HG02610 (cell line): ENCODE data around the gene CNBD2.
A peak's percentile ranks its signal among the peaks of the same experiment; 100 is the strongest.
"Not testable (repeated sequence)": the region's sequence is repeated elsewhere in the genome, so short reads cannot be mapped to it uniquely, and the experiment has no call there.

Experiments used
- ATAC-seq: cut with Tn5 transposase; IDR thresholded peaks from one replicate; pipeline ENCODE4 v1.9.1; 2021; ENCODE audit warnings: mild to moderate bottlenecking, moderate library complexity; ENCODE audit not compliant: unreplicated experiment

CNBD2 gene

GRCh38 chr20:35967979-35968640, at the start of gene CNBD2:
TSS of gene CNBD2 (plus strand) at chr20:35968590. CDS start at chr20:35968763, 173 bp downstream.
- no peak for ATAC-seq

DNA sequence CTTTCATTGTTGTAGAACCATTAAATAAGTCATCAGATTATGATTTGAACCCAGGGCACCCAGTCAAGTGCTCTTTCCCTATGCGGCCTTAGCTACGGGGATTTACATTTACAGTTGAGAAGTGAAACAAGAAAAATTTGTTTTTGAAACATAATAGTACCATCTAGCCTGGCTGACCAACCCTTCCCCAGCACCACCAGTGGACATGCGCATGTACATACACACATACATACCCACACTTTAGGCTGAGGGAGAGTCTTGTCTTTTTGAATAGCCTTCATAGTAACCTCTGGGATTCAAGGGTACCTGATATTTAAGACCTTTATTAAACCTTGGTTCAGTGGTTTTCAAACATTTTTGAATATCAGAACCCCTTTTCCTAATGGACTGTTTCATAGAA, 47.9 kb upstream of the CNBD2 start:
- ATAC-seq, result no peak

- no peak for ATAC-seq
These were observed 39.1 kb upstream of the CNBD2 start for GRCh38 chr20:35929301-35929700.

DNA sequence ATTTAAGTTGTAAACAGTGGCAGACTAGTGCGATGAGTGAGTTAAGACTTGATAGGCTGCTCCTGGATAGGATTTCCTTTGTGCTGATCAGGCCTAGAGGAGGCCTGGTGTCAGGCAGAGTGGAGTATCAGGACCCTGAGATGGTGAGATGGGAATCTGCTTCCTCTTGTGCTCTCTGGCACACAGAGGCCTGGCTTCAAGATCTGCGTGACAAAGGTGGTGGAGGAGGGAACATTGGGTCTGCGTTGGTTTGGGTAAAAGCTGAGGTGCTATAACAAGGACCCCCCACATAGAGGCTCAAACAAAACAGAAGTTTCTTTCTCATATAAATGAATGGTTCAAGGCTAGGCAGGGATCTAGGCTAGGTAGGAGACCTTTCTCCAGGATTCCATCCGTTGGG, 34.3 kb upstream of the CNBD2 start:
- ATAC-seq, result no peak

DNA sequence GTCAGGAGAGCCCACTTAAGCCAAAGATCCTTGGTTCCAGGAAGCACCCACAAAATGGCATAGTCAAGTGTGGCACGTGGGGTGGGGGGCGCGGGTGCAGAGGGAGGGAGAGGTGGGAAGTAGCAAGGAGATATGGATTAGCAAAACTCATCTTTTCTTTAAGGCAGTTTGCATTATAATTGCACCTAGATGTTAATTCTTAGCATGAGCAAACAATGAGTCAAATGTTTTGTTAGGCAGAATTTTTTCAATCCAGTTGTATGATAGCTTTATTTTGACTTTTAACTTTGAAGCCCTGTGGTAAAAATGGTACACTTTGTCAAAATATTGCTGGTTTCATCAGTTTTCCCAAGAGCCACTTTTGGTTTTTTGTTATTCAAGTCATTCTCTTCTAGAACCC, 29.1 kb upstream of the CNBD2 start:
- no peak for ATAC-seq

GRCh38 chr20:35941620-35942019, 26.8 kb upstream of the CNBD2 start:
- ATAC-seq, result no peak

DNA sequence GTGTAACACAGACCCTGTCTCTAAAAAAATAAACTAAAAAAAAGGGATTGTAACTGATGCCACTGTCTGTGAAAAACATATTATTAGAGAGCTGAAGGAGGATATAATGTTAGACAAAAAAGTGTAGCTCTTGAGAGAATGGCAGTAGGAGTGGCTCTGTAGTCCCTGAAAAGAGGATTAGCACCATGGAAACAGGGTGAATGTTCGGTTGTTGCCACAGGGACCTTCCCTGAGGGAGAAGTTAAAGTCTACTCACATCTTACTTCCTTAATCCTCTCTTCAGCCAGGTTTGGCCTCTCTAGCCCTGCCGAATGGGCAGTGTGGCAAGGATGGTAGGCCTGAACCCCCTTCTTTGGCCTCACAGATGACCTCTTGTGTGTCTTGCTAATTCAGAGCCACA, 26.1 kb upstream of the CNBD2 start:
- ATAC-seq, result no peak

- no peak for ATAC-seq
These were observed 20.9 kb upstream of the CNBD2 start for GRCh38 chr20:35947489-35947888.

DNA sequence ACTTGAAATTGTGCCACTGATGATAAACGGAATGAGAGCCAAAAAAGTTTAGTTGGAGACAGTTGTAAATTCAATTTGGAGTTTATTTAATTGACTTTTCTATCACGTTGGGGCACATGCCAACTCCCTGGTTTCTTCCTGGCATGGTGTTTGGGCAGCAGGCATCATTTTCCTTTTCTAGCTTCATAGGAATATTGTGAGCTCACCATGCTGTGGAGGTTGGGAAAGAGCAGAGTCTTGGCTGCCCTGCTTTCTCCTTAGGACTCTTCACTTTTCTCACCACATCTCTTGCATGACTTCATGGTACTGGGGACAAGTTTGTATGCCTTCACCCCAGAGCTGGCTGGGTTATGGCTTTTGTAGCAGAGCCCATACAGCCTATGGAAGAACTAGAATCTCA, 20.5 kb upstream of the CNBD2 start:
- no peak for ATAC-seq

GRCh38 chr20:35950093-35950492, 18.3 kb upstream of the CNBD2 start:
- no peak for ATAC-seq

DNA sequence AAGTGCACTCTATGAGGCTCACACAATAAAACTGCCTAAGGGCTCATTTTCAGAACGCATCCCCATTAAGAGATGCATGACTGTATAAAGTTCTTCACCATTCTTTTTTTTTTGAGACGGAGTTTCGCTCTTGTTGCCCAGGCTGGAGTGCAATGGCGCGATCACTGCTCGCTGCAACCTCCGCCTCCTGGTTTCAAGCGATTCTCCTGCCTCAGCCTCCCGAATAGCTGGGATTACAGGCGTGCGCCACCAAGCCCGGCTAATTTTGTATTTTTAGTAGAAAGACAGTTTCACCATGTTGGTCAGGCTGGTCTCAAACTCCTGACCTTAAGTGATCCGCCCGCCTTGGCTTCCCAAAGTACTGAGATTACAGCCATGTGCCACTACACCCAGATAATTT, 16.3 kb upstream of the CNBD2 start:
- not testable (repeated sequence) for ATAC-seq

DNA sequence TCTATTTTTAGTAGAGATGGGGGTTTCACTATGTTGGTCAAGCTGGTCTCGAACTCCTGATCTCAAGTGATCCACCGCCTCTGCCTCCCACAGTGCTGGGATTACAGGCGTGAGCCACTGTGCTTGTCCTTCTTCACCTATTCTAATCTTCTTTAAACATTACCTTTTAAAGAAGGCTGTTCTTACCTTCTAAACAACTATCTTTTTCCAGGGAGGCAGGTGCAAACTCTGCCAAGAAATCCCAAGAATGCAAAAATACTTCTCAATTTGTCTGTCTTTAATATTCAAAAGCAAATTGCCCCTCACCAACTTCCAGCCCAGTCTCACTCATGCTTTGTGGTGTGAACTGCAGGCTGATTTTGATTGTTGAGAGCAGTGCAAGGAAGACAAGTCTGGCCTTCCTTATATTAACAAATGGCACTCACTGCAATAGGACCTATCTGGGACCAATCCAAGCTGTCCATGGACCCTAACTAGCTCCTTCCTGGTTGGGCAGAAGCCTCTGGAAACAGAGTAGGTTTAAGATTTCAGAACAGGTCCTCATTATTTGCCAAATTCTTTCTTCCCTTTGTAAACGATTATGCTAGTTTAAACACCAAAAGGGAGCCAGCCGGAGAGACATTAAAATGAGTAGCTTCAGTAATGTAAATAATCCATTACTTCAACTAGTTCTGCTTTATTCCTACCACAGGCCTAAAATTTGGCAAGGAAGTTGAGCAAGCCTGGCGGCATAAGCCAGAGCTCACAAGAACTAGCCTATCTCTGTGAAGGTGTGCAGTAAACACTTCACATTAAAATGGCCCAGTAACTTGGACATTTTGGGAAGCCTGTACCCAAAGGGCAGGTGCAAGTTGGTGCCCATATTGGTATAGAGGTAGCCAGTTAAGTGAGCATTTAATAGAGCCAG, 15.7 kb upstream of the CNBD2 start:
- ATAC-seq, result no peak

GRCh38 chr20:35953387-35954199, 14.8 kb upstream of the CNBD2 start:
- ATAC-seq, result peak; percentile 21

- peak; percentile 91 for ATAC-seq
These were observed 14.0 kb upstream of the CNBD2 start, which contains the start of gene SCAND1 for GRCh38 chr20:35954200-35954906. TSS of gene SCAND1 (minus strand) at chr20:35954502. CDS start at chr20:35954284, 218 bp downstream.

DNA sequence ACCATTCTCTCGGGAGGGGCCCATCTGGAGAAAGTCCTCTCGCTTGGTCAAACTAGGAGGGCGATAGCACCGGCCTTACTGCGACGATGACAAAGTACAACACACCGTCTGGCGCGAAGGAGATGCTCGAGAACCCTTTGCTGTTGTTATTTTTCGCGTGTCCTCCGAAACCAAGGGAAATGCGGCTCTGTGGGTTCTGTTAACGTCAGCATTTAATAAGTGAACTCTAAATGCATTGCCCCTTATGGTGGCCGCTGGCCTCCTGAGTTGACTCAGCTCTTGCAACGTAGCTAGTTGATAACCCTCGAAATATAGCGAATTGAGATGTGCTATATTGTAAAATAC, 13.5 kb upstream of the CNBD2 start:
- no peak for ATAC-seq

GRCh38 chr20:35956616-35957015, 11.8 kb upstream of the CNBD2 start:
- ATAC-seq, result no peak

GRCh38 chr20:35959291-35959690, 9.1 kb upstream of the CNBD2 start:
- ATAC-seq, result not testable (repeated sequence)

DNA sequence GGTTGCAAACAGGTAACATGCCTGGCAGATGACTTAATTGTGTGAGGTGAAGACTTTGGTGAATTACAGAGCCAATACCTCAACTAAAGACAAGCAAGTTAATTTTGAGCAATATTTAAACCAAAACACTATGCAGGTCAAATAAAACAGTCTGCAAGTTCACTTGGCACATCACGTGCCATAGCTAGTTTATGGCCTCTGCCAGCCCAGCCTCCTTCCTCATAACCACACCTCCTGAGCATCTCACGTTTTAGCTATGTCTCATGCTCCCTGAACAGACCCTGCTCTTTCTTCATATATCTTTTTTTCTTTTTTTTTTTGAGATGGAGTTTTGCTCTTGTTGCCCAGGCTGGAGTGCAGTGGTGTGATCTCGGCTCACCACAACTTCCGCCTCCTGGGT, 4.5 kb upstream of the CNBD2 start:
- ATAC-seq, result no peak

DNA sequence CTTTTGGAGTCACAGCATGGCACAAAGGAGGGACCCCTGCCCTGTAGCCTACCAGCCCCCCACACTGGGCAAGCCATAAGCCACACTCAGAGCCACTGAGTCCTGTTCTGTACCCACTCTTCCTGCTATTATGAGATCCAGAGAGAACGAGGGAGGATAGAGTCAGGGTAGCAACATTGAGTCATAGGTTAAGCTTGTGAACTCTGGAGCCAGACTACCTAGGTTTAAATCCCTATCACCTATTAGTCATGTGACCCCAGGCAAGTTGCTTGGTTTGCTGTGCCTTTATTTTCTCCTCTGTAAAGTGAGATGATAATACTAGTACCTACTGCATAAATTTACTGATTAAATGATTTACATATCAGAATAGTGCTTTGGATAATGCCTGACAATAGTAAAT, 540 bp downstream of the CNBD2 start:
- ATAC-seq, result no peak

DNA sequence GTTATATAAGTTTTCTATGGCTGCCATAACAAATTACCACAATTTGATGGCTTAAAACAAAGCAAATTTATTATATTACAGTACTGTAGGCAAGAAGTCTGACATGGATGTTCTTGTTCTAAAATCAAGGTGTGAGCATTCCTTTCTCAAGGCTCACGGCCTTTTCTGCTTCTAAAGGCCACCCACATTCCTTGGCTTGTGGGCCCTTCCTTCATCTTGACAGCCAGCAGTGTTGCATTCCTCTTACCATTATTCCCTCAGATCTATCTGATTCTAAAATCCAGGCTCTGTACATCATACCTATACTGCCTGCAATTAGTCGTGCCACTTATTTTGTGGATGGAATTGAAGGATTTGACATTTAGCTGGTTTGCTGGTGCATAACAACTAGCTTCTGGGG, 3.6 kb downstream of the CNBD2 start:
- ATAC-seq, result no peak

DNA sequence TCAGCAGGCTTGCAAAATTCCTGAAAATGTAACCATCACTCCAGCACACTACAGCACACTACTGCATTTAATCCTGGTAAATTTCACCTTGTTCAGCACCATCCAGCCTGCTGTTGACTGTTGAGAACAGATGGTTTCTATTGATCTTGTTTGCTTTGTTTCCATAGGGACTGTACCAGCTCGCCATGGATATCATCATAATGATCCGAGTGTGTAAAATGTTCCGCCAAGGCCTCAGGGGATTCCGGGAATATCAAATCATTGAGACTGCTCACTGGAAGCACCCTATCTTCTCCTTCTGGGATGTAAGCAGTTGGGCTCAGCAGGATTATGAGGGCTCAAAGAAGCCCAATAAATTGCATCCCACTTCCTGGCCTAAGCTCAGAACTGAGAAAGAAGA, 4.1 kb downstream of the CNBD2 start:
- no peak for ATAC-seq
